DMS114 treated with DMSO at 0.1 percent for 48 hours (cell line): ENCODE data around the gene DIS3L2.

ENCODE experiments used
- DNase-seq: peaks from one replicate; lab custom pipeline; 2025; ENCODE audit not compliant: unreplicated experiment; lab: John Stamatoyannopoulos, UW

Gene DIS3L2

DNA sequence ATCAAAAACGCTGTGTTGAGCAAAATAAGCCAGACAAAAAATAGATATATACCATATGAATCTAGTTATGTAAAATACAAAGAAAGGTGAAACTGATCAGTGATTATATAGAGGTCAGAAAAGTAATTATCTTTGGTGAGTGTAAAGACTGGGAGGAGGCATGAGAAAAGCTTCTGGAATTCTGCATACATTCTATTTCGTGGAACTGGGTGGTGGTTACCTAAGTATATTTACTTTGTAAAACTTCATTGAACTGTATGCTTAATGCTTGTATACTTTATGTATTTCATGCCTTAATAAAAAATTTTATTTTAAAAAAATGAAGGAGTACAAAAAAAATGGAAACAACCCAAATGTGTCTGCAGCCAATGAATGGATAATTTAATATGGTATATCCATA lies 263.9 kb downstream of the DIS3L2 start:
- no peak for DNase-seq

DNA sequence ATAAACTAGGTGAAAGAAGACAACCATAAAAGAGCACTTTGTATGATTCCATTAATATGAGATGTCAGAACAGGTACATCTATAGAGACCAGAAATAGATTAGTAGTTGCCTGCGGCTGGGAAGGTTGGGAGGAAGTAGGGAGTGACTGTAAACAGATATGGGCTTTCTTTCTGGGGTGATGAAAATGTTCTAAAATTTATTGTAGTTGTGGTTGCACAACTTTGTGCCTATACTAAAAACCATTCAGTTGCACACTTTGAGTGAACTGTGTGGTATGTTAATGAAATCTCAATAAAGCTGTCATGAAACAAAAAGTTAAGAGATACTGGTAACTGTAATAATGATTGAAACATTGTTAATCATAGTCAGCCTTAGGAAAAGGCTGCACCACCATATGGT lies 264.4 kb downstream of the DIS3L2 start:
- no peak for DNase-seq

DNA sequence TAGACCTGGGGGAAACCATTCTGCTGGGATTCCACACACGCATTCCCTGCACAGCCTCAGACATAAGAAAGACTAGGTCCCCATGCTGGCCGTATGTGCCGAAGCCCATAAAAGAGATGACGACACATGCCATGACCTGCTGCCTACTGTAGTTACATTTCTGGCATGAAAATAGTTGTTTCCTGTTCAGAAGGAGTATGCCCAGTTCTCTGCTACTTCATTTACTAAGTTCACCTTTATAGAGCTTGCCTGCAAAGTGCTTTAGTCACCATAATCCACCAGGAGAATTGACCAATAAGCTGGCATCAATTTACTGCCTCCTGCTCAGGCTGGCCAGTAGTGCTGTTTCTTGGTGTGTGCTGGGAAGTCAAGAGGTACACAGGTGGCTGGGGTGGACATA lies 266.8 kb downstream of the DIS3L2 start:
- DNase-seq = no peak

DNA sequence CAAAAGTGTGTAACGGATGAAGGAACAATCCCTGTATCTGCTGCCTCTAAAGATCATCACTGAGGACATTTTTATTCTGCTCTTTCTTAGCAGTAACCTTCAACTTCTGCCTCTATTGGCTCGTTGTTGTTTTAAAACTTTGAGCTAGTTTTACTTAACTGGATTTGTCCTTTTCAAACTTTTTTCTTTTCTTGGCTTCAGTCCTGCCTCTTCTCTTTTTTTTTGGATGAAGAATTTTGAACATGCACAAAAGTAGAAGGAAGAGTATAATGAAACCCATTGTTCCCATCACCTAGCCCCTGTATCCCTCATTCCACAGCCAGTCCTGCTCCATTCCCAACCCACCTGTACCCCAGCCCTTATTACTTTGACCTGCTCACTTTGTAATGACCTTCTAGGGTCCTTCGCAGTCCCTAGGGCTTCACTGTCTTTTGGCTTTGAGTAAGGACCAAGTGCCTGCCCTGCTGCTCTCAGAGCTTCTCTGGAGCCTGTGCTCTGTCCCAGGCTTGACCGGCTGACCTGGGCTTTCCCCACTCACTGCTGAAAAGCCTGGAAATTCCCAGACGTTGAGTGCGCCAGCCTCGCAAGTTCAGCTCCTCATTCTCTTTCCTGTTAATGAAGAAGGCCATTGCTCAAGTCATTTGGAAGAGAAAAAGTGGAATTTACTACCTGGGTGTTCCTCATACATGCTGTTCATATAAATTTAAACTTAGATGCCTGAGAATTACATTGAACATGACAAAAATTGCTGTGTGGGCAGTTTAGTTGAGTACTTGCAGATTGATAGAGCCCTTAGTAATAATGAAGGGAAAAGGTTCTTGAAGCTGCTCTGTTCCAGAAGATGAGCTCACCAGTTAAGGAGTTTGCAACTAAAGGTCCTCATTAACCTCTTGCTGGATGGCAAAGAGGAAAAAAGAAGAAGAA lies 267.7 kb downstream of the DIS3L2 start:
- DNase-seq = no peak

- DNase-seq = no peak
Observed at GRCh38 chr2:232229911-232230310, 268.4 kb downstream of the DIS3L2 start.

GRCh38 chr2:232230560-232230959 lies 269.0 kb downstream of the DIS3L2 start:
- DNase-seq = no peak

GRCh38 chr2:232231554-232231953 lies 270.0 kb downstream of the DIS3L2 start:
- DNase-seq = no peak

GRCh38 chr2:232232915-232233314 lies 271.4 kb downstream of the DIS3L2 start:
- no peak for DNase-seq

DNA sequence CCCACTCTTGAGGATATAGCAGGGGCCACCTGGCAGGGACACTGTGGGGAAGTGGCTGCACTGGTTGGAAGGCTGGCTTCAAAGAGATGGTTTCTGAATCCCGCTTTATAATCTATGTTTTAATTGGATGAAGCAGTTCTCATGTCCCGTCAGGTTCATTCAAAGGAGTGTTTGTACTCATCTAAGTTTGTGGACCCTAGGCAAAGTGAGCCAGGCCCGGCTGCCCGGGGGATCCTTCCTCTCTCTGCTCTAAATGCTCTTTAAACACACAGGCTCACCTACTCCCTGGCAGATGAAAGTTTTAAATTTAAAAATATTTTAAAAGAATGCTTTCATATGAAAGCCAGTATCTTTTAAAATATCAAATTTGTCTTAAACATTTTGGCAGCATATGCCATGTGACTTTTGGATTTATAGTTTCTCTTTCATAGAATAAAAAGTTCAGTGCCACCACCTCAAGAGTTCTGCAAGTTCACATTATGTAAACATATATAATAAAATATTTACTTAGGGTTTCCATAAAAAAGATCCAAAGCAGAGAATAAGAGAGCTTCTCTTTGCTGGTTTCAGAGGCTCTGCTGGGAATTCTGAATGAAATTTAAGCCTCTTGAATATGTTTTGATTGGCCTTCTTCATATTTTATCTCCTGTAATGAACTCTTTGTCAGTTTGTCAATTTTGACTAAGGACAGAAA lies 273.6 kb downstream of the DIS3L2 start:
- no peak for DNase-seq

GRCh38 chr2:232235716-232236115 lies 274.2 kb downstream of the DIS3L2 start:
- no peak for DNase-seq

DNA sequence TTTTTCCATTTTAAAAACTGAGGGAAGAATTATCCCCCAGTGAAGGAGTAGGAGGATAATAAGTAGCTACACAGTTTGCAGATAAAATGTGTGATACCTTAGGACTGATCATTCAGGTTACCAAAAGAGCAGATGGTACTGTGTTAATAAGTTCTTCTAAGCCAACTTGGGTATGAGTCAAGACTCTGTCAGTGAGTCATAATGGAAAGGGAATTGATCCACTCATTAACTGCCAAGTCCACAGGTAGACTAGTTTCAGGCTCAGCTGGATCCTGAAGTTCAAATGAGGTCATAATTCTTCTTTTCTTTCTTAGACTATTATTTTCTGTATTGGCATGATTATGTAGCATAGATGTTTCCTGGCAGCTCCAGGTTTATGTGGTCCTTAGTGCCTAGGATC lies 274.7 kb downstream of the DIS3L2 start:
- DNase-seq = no peak

DNA sequence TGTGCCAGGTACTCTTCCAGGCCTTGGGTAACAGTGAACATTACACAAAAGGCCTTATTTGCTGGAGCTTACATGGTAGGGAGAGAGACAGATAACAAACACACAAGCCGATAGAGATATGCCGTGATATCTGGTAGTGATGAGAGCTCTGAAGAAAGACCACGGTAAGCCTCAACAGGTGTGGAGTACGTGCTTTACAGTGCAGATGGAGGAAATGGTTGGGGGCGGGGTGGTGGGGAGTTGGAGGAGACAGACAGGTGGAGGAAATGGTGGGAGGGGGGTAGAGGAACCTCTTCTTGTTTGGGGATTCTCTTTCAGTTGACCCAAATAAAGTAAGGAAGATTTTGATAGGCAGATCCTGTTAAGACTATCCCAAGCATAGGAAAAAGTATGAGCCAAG lies 276.0 kb downstream of the DIS3L2 start:
- DNase-seq = no peak

DNA sequence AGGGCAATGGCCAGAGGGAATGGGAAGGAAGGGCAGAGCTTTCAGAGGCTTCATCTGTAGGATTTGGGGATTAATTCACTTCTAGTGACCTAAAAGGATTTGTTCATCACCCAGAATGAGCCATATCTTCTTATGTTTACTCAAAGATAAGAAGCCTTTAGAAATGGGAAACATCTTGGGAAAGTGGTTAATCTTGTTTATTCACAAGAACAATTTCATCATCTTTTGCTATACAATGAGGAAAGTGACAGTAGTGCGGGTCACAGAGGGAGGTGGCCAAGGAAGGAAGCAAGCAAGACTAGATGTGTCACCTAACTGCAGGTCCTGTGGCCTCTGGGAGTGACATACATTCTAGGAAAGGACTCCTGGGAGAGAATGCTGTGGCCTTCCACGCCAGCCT lies 276.6 kb downstream of the DIS3L2 start:
- DNase-seq = no peak

DNA sequence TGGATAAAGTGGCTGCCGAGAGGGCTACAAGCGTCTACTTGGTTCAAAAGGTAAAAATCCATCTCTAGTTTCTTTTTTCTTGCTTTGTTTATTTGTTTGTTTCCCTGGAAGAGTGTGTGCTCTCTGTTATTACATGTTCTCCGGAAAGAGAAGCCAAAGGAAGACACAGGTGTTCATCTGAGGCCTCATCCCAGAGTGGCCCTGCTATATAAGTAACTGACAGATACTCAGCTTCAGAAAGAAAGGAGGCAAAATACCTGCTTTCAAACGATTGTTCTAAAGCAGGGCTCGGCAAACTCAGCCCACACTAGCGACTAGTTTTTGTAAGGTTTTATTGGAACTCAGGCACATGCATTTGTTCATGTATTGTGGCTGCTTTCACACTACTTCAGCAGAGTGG lies 277.1 kb downstream of the DIS3L2 start:
- DNase-seq = no peak

GRCh38 chr2:232239951-232240681 lies 278.6 kb downstream of the DIS3L2 start:
- DNase-seq = no peak

DNA sequence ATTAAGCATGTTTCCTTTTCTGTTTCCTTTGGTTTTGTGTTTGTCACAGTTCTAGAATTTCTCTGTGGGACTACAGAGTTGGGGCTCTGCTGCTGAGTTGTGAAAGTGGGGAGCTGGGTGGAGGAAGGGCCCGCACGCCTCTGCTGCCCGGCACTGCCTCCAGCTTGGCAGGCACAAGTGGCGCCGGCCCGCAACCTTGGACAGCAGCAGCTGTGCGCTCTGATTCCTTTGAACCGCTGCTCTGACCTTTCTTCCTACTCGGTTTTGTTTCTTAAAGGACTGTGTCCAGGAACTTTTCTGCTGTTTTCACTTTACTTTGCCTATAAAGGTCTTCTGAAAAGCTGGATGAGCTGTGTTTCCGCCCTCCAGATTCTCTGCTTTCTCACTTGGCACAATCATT lies 279.4 kb downstream of the DIS3L2 start:
- no peak for DNase-seq

DNA sequence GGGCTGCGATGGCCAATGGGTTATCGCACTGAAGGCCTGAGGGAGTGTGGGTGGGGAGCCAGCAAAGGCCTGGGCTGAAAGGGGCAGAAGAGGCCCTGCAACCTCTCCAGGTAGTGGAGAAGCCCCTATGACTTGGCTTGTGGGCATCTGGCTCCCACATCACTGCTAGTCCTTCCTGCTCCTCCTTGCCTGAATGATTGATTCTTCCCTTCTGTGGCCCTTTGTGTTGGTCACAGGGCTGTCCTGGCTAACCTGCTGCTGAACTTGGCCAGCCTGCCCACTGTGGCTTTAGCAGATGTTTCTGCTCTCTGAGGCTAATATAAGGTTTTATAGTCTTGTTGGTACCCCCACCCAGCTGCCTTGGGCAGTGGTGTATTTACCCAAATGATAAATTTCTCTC lies 280.8 kb downstream of the DIS3L2 start:
- no peak for DNase-seq

DNA sequence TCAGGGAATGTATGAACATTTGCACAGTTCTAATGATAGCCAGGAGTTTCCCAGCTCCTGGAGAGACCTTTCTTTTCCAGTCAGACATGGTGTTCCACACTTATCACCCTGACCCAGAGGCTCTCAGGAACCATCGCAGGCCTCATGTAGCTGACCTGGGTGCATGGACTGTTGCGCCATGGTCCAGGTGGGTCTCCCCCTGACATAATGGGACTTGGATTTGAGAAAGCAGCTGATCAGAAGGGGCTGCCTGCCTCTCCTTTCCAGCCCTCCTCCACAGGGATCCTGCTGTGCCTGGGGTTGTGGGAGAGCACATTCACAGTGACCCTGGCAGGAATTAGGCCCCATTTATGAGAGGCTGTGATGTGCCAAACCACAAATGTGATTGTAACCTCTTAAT lies 283.6 kb downstream of the DIS3L2 start:
- no peak for DNase-seq

DNA sequence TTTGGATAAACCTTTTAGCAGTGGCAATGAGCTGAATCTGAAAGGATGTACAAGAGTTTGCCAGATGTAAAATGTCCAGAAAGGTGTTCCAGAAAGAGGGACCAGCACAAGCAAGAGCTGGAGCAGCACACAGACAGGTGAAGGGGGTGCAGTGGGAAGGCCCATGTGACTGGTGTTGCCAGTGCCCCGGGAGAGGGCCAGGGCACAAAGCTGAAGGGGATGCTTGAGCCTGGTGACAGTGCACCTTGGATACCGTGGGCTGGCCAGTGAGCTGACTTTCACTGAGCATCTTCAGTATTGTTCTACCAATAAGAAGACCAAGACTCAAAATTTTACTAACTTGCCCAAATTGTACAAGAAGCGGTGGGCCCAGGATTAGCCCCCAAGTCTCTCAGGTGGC lies 284.7 kb downstream of the DIS3L2 start:
- DNase-seq = no peak

DNA sequence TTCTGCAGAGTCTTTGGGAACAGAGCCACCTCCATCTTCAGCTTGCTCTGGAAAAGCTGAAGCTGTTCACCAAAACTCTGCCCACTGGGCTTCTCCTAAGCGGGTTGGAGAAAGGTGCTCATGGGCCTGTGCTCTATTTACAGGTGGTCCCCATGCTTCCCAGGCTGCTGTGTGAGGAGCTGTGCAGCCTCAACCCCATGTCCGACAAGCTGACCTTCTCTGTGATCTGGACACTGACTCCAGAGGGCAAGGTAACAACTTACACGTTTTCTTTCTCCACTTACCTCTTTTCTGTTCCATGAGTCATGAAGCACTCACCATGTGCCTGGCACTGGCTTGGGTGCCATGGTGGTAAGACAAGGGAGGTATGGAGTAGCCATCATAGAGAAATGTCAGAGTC lies 287.6 kb downstream of the DIS3L2 start:
- DNase-seq = no peak

- no peak for DNase-seq
Observed at GRCh38 chr2:232250246-232251175, 289.0 kb downstream of the DIS3L2 start.
